H1 (cell line): ENCODE measurements around the gene TAF7L.

Experiments used
- BCL11A ChIP-seq, 2 experiments: IDR thresholded peaks; one replicate each; pipeline ENCODE4 v1.6.1; 2011; ENCODE audit warnings: low read depth in 2 of 2, low read length in 2 of 2, mild to moderate bottlenecking in 2 of 2
- EZH2 ChIP-seq: fragments of 200-600 bp; sonication (generic); IDR thresholded peaks from 2 replicates; pipeline ENCODE4 v1.7.1; 2012; ENCODE audit warnings: low read depth, mild to moderate bottlenecking, moderate library complexity, low read length, inconsistent platforms; ENCODE audit not compliant: severe bottlenecking
- GABPA ChIP-seq: IDR thresholded peaks from 2 replicates; pipeline ENCODE4 v1.6.1; 2011; ENCODE audit warnings: mild to moderate bottlenecking, low read length, moderate library complexity, borderline replicate concordance; ENCODE audit not compliant: insufficient read depth
- SUZ12 ChIP-seq: fragments of 200-600 bp; sonication (generic); IDR thresholded peaks from 2 replicates; pipeline ENCODE4 v1.6.1; 2012; ENCODE audit warnings: mild to moderate bottlenecking, inconsistent platforms, low read length, moderate library complexity, mixed read lengths
- TF ChIP-seq, protein P1 (sequence below), 3 experiments: IDR thresholded peaks; 1 replicate in 2 of 3; 2 replicates in 1 of 3; pipeline versions ENCODE4 v1.5.1 to v1.6.1; 2011; ENCODE audit warnings: low read length in 3 of 3, mild to moderate bottlenecking in 3 of 3, inconsistent platforms in 2 of 3, low read depth in 1 of 3, moderate library complexity in 1 of 3; ENCODE audit not compliant: insufficient read depth in 1 of 3; ENCODE audit errors: control extremely low read depth in 1 of 3

DNA sequence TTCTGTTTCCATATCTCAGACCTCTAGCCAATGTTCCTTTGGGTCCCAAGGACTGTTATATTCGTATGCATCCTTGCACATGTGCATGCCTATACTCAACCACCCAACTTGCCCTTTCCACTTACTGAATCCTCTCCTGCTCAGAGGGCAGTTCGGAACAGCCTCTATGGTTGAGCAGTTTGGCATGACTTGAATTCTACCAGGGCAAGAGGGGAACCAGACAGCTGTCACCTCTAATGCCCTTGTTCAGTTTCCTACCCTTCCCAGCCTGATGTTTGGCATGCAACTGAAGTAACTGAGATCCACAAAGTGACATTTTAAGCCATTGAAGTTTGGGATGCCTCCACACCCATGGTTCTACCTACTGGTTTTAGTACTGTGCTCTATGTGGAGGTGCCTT, 54.1 kb downstream of the TAF7L start:
- TF ChIP-seq EZH2, result no peak
- TF ChIP-seq, protein P1, sequence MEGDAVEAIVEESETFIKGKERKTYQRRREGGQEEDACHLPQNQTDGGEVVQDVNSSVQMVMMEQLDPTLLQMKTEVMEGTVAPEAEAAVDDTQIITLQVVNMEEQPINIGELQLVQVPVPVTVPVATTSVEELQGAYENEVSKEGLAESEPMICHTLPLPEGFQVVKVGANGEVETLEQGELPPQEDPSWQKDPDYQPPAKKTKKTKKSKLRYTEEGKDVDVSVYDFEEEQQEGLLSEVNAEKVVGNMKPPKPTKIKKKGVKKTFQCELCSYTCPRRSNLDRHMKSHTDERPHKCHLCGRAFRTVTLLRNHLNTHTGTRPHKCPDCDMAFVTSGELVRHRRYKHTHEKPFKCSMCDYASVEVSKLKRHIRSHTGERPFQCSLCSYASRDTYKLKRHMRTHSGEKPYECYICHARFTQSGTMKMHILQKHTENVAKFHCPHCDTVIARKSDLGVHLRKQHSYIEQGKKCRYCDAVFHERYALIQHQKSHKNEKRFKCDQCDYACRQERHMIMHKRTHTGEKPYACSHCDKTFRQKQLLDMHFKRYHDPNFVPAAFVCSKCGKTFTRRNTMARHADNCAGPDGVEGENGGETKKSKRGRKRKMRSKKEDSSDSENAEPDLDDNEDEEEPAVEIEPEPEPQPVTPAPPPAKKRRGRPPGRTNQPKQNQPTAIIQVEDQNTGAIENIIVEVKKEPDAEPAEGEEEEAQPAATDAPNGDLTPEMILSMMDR (IDR thresholded peaks at IDR 0.05; ENCODE audit: control extremely low read depth in 1 of 3, insufficient read depth in 1 of 3, low read depth in 1 of 3, low read length in 3 of 3), result no peak
- no peak for TF ChIP-seq SUZ12
- no peak for TF ChIP-seq BCL11A (IDR thresholded peaks at IDR 0.05; ENCODE audit: low read depth in 2 of 2, low read length in 2 of 2)
- TF ChIP-seq GABPA, result no peak
